Nucleus accumbens (tissue), 56 donors: ENCODE measurements around the gene PKD2.

ENCODE experiments used
- DNase-seq, 56 donors: peaks; one replicate each; lab custom pipeline; 2025; lab: John Stamatoyannopoulos, UW

PKD2 gene

DNA sequence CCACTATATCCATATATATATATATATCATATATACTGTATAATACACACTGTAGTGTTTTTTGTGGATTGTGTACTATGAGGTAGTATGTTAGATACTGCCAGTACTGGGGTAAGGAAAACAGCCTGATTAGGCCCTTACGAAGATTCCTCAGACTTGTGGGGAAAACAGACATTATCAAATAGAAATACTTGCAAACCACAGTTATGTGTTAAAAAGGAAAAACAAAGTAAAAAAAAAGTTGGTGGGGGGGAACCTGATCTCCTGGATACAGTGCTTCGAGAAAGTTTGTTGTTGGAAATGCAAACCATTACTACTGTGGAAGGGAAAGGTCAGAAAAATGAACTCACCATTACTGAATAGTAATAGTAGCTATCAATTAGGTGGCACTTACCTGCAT, 53.0 kb downstream of the PKD2 start:
- DNase-seq = no peak

DNA sequence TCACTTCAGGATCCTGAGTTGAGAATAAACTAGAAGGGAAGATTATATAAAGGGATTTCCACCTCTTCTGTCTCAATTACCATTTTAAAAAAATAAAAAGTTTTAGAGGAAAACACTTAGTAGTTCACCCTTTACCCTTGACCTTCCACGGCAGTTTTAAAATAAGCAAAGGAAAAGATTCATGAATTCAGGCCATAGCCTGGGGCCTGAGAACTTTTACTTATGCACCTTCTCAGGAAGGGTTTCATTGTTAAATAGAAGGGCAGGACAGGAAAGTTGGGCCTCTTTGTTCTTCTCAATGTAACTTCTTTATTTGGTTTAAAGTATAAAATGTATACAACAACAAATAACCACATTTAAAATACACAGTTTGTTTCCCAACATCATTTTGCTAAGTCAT, 54.9 kb downstream of the PKD2 start:
- no peak for DNase-seq

DNA sequence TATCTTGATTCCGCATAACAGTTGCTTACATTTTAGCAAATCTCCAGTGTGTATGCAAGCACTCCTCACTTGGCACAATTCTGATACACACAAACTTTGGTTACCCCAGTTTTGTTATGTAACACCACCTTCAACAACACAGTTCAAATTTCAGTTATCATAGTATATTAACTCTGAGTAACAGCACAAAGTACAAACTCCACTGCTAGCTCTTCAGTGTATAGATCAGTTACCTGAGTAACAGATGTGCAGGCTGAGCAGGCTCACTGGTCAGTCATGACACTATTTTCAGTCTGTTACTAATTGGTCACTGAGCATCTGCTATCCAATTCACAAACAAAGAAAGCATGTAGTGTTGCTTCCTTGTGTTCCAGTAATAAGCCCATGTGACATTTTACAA, 55.4 kb downstream of the PKD2 start:
- no peak for DNase-seq

DNA sequence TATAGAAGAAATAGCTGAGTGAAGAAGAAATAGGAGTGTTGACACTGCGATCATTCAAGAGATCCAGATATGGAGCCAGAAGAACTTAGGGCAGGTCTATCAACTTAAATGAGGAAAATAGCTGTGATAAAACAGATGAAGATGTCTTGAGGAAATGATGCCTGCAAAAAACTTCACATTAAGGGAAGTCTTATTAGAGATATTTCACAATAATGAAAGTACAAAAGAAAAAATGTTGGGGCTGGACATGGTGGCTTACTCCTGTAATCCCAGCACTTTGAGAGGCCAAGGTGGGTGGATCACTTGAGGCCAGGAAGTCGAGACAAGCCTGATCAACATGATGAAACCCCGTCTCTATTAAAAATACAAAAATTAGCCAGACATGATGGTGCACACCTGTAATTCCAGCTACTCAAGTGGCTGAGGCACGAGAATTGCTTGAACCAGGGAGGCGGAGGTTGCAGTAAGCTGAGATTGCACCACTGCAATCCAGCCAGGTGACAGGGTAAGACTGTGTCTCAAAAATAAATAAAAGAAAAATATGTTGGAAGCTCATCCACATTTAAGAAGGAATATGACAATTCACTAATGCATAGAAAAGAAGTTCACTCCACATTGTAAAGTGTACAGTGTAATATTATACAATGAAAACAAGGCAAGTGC, 56.3 kb downstream of the PKD2 start:
- no peak for DNase-seq

DNA sequence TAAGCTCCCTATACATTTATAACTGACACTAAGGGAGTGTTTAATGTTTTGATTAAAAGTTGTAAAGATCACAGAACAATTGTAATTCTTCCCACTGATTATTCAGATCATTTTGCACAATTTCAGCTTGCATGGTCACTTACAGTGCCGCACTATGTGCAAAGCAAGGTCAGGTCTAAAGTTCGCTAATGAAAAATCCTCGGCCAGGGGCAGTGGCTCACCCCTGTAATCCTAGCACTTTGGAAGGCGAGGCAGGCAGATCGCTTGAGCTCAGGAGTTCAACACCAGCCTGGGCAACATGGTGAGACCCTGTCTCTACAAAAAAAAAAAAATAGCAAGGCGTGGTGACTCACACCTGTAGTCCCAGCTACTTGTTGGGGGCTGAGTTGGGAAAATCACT, 57.0 kb downstream of the PKD2 start:
- DNase-seq = no peak

DNA sequence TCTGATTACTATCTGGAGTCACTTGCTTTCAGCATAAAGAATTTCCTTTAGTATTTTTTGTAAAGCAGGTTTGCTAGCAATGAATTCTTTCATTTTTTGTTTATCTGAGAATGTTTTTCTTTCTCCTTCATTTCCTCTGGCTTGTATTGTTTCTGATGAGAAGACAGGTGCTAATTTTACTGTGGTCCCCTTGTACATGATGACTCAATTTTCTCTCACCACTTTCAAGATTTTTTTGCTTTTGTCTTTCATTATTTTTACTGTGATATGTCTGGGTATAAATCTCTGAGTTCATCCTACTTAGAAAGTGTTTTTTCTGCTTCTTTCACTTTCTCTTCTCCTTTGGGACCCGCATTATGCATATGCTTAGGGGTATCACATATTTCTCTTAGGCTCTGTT, 62.6 kb downstream of the PKD2 start:
- no peak for DNase-seq

DNA sequence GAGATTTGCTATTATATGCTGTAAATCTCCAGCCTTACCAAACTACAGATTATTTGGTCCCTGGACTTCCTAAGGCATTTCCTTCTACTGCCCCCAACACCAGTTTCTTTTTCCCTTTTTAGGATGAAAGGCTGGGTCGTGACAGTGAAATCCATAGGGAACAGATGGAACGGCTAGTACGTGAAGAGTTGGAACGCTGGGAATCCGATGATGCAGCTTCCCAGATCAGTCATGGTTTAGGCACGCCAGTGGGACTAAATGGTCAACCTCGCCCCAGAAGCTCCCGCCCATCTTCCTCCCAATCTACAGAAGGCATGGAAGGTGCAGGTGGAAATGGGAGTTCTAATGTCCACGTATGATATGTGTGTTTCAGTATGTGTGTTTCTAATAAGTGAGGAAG, 67.9 kb downstream of the PKD2 start:
- DNase-seq = no peak

DNA sequence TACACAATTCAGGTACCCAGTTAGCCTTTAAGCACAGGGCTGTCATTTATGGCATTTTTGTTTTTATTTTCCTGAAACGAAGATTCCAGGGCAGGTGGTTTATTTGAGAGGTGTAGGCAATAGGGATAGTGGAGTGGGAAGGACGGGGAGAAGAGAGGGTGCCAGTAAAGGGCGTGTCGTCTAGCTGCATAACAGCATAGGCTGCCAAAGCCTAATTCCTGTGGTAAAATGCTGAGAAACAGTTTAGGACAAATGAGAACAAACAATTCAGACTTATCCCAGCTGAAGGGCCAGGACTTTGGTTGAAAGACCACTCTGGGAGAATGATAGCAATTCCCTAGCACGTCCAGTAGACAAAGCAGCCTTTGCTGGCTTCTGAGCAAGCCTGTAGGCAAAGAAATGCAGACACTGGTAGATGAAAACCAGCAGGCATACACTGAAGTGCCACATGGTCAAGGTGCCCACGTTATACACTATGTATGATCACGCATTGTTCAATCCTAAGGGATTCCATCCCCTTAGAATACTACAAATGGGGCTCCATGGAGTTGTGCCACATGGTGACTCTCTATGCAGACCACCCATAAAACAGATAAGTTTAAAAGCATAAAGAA, 70.6 kb downstream of the PKD2 start:
- DNase-seq = no peak

DNA sequence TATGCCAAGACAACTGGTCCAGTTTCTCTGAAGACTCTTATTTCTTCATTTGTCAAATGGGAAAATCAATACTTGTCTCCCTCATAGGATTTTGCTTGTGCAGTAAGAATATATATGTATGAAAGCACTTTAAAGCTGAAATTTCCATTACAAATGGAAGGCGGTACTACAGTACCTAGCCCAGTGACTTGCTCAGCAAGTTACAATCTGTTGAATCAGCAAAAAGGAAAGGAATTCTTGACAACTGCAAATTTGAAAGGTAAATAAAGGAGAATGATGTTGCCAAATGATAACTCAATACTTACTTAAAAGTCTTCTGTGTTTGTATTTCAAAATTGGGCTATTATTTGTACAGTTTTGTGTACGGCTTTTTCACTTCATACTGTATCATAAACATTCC, 71.1 kb downstream of the PKD2 start:
- no peak for DNase-seq

DNA sequence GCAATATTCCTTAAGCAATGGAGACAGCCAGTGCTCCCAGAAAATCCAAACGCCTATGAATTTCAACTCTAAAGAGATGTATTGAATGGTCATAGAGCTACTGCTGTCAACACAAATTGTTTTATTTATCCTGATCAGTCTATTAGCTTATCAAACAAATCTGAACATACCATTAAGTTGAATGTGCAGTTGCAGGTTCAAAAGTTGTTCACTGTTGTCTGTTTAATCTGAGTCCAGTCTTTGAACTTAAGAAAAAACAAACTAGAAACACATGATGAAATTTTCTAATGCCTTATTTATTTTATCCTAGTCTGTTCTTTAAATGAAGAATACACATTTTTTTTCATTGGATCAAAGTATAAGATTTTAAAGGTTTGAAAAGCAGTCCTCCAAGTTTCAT, 73.2 kb downstream of the PKD2 start:
- DNase-seq = no peak

DNA sequence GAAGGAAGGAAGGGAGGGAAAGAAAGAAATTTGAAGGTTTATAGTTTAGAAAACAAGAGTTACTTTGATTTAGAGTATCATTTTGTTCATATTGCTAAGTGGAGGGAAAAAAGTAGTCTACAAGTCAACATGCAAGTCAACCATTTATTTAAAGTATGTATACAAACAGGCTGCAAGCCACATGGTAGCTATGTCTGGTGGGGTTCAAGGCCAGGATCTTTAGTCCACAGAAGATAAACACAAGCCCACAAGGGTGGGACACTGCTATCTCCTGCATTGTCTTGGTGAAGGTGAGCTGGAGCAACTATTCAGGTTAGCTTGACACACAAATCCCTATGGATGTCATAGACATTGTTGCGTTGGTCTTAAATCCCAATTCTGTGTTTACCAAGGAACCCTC, 79.6 kb downstream of the PKD2 start:
- DNase-seq = no peak

DNA sequence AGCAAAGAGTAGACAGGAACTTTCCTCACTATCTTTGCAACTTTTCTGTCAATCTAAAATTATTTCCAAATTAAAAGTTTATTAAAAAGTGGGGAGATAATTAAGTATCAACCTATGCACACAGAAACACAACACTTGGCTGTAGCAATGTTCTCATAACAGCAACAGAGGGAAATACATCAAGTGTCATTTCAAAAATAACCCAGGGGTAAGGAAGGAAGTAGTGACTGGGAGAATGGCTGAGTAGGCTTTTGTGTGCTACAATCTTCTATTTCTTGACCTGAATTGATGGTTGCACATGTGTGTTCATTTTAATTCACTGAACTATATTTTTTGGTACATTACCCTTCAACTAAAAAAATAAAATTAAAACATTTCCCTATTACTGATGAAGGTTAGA, 83.5 kb downstream of the PKD2 start:
- no peak for DNase-seq

DNA sequence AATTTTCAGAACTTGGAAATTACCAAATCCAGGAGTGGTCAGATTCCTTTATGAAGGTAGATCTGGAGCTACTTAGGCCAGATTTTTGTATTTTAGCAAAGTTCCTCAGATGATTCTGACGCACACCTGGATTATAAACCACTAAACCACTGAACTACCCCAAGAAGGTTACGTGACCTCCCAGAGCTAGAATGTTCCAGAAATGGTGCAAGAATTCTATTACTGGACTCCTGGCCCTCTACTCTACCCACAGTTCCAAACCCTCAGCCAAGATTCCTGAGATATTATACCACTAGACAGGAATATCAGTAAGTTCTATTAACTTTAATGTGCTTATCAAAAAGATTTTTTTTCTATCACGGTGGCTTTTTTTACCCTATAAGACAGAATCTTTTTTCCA, 83.9 kb downstream of the PKD2 start:
- DNase-seq = no peak

DNA sequence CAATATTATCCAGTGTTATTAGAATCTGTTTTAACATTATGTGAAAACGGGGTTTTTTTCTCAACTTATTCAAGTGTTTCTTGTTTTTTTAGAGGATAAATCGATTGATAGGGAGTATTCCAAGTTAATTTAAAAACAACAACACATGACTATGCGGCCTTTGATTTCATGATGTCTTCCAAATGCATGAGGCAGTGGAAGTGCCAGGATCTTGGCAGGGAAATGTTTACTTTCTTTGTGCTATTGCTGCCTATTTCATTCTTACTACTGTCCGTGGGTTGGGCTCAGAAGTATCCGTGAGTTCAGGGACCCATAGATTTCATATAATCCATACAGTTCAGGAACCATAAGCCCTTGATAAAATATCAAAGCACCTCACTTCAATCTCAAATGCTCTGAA, 86.4 kb downstream of the PKD2 start:
- no peak for DNase-seq

DNA sequence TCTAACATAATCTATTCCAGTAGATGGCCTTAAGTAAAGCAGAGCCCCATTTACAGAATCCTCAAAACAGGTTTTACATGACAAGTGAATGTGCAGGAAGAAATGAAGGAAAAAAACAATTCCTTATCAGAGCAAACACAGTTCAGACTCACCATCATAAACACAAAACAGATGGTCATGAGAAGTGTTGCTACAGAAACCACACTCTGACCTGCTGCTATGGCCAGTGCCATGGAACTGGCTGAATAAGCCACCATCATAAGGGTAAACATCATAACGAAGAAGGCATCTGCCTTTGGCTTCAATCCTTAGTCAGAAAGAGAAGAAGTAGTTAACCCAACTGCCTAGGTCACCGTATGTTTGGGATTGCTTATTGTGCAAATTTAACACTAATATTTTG, 89.9 kb downstream of the PKD2 start:
- DNase-seq = no peak

DNA sequence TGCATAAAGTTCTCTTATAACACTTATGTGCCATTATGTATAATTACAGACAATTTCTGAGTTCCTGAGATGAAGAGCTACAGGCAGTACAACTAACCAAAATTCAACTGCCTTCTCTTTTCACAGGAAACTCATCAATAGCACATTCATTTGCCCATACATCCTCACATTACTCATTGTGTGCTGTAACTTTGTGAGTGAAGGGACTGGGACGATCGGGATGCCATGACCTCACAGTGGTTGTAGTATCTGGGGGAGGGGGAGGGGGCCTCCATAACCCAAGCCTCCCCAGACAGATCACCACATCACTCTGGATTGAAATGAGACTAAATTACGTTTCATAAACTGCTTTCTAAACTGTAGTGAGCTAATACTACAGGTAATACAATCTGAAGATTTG, 90.3 kb downstream of the PKD2 start:
- no peak for DNase-seq

DNA sequence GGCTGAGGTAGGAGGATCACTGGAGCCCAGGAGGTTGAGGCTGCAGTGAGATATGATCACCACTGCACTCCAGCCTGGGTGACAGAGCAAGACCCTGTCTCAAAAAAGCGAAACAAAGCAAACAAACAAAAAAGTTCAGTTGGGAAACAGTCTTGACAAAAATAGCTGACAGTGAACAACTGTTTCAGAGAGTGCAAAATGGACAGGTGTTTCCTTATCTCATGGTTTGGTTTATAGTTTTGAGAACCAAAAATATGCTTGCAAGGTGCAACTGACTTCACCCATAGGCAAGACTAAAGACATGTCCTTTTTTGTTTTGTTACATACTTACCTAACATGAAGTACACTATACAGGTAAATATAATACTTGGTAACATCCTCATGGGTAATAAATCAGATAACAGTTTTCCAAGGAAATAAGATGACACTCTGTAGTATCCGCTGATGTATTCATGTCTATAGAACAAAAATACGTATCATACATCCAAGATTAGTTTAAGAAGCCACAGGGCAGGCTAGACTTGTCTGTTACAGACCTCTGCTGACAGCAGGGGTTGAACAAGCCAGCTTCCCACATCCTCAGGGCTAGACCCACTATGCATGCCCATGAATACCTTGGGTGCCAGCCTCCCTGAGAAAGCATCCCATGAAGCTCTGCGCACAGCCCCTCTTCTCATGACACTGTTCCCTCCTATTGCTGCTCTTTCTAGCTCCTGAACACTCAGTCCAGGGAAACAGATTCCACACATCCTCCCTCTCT, 91.7 kb downstream of the PKD2 start:
- no peak for DNase-seq

DNA sequence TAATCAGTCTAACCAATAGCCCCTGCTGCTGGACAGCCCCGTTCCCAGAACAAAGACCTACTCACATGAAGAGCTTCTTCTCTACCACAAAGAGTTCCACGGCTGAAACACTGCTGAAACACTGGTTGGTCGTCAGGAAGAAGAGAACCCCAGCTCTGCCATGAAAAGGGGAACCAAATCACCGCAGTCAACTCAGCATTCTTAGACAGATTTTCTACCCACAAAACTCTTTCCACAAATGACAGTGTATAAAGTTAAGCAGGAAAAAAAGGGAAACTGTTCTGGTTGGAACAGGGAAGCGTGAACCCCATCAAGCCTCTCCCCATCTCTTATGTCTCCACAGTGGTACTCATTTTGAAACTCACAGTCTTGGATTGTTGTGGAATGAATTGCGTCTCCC, 93.7 kb downstream of the PKD2 start:
- peak in 9 of 56 donors; percentile 2 to 20 (median 9) for DNase-seq

DNA sequence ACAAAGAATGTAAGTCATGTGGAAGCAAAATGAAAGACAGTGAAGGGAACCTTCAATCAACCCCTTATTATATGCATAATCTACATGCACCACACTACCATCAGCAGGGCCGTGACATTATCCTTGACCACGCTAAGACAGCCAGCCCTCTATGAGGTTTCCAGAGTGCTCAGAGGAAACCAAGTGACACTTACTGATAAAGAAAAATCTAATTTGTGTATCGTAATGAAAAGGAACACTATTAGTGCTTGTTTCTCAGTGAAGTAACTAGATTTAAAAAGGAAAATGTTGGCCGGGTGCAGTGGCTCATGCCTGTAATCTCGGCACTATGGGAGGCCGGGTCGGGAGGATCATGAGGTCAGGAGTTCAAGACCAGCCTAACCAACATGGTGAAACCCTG, 94.6 kb downstream of the PKD2 start:
- DNase-seq = no peak

DNA sequence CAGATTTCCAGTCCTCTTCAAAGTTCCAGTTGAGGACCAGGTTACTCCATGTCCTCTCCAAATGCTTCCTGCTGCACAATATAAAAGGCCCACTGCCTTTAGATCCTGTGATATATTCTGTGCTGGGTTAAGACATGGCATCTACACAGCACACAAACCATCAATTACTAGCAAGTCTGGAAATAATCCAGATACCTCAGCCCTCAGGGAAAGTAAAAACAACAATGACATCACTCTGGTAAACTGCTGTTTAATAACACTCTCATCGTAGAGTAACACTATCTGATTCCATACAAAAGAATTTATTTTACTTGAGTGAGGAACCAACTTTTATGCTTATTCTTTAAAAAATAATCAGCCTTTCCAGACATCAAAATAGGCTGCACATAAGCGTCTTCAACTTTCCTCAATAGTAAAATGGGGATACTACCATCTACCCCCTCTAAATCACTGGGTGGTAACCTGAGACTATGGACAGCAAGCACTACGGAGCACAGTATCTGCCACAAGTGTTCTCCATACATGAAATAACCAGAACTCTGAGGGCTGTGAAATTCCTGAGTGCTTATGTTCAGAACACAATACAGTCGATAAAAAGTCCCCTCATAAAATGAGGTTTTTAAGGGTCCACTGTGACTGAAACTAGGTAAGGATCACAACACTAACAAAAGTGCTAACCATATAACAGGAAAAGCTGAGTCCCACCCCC, 97.6 kb downstream of the PKD2 start:
- DNase-seq = no peak

DNA sequence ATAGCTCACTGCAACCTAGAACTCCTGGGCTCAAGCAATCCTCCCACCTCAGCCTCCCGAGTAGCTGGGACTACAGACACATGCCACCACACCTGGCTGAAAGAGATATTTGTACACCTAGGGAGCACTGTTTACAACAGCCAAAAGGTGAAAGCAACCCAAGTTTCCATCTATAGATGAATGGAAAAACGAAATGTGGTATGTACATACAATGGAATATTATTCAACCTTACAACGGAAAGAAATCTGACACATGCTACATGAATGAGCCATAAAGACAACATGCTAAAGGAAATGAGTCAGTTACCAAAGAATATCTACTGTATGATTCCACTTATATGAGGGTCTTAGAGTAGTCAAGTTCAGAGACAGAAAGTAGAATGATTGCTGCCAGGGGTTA, 98.8 kb downstream of the PKD2 start:
- no peak for DNase-seq
